T-helper 2 cell treated with Interferon-gamma antibody and Interleukin-4, amounts not matched to agents 5 μg/mL and 100 μg/mL, for 36 hours (primary cell): ENCODE measurements around the gene FXN.
"Not testable (repeated sequence)": the region's sequence is repeated elsewhere in the genome, so short reads cannot be mapped to it uniquely, and the experiment has no call there.

ENCODE experiments used
- DNase-seq: peaks from one replicate; pipeline ENCODE4 v3.0.0; 2021; ENCODE audit warnings: low spot score
- H3K27ac Mint-ChIP-seq: one replicate; pipeline ENCODE4 v1.8.0; 2021; ENCODE audit warnings: mild to moderate bottlenecking, mixed read lengths
- H3K27me3 Mint-ChIP-seq: one replicate; pipeline ENCODE4 v1.8.0; 2021; ENCODE audit warnings: low read depth, mixed read lengths
- H3K36me3 Mint-ChIP-seq: one replicate; pipeline ENCODE4 v1.8.0; 2021; ENCODE audit warnings: low read depth, mixed read lengths
- H3K4me1 Mint-ChIP-seq: one replicate; pipeline ENCODE4 v1.8.0; 2021; ENCODE audit warnings: low read depth, mixed read lengths
- H3K4me3 Mint-ChIP-seq: one replicate; pipeline ENCODE4 v1.8.0; 2022; ENCODE audit warnings: mild to moderate bottlenecking, moderate library complexity, mixed read lengths
- H3K9me3 Mint-ChIP-seq: one replicate; pipeline ENCODE4 v1.8.0; 2021; ENCODE audit warnings: mixed read lengths

FXN gene

DNA sequence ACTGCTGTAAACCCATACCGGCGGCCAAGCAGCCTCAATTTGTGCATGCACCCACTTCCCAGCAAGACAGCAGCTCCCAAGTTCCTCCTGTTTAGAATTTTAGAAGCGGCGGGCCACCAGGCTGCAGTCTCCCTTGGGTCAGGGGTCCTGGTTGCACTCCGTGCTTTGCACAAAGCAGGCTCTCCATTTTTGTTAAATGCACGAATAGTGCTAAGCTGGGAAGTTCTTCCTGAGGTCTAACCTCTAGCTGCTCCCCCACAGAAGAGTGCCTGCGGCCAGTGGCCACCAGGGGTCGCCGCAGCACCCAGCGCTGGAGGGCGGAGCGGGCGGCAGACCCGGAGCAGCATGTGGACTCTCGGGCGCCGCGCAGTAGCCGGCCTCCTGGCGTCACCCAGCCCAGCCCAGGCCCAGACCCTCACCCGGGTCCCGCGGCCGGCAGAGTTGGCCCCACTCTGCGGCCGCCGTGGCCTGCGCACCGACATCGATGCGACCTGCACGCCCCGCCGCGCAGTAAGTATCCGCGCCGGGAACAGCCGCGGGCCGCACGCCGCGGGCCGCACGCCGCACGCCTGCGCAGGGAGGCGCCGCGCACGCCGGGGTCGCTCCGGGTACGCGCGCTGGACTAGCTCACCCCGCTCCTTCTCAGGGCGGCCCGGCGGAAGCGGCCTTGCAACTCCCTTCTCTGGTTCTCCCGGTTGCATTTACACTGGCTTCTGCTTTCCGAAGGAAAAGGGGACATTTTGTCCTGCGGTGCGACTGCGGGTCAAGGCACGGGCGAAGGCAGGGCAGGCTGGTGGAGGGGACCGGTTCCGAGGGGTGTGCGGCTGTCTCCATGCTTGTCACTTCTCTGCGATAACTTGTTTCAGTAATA is at the start of gene FXN:
TSS of gene FXN (plus strand) at position 315 of the 871 bp plus-strand sequence. CDS start at position 346, 31 bp downstream.
- peak; percentile 81 for DNase-seq
- peaks cover 6% of the 10 kb centered on the region for H3K36me3 Mint-ChIP-seq
- H3K27me3 Mint-ChIP-seq = no peaks in the 10 kb centered on the region
- H3K9me3 Mint-ChIP-seq = no peaks in the 10 kb centered on the region
- peak within 1 kb of the TSS; percentile 87 for H3K27ac Mint-ChIP-seq
- peaks cover 32% of the 10 kb centered on the region for H3K4me1 Mint-ChIP-seq
- H3K4me3 Mint-ChIP-seq = peak within 1 kb of the TSS; percentile 95

DNA sequence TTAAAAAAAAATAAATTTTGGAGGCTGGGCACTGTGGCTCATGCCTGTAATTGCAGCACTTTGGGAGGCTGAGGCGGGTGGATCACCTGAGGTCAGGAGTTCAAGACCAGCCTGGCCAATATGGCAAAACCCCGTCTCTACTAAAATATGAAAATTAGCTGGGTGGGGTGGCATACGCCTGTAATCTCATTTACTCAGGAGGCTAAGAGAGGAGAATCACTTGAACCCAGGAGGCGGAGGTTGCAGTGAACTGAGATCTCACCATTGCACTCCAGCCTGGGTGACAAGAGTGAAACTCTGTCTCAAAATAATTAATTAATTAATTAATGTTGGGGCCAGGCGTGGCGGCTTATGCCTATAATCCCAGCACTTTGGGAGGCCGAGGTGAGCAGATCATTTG is 48.6 kb upstream of the FXN start:
- not testable (repeated sequence) for H3K27ac Mint-ChIP-seq, H3K36me3 Mint-ChIP-seq, H3K9me3 Mint-ChIP-seq, H3K27me3 Mint-ChIP-seq, H3K4me3 Mint-ChIP-seq, DNase-seq
- peaks cover 30% of the 10 kb centered on the region for H3K4me1 Mint-ChIP-seq

DNA sequence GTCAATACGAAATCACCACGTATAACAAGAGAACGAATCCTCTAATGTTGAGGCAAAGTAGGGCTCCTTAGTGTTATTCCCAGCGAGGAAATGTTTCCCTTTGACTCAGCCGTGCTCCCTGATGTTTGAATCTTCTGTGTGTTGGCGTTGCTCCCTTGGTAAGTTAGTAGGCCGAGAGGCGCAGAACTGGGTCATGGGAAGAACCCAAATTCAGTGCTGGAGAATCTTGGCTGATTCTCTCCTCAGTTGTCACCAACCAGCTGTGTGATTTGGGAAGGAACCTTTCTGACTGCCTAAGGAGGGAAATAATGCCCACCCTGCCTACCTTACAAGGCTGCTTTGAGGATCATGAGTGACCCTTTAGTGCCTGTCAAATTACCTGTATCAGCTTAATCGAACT is 44.1 kb upstream of the FXN start:
- Mint-ChIP-seq H3K27ac (no peak overlapping the region), H3K4me1 (peaks cover 10% of the 10 kb centered on the region), H3K9me3 (no peaks in the 10 kb centered on the region), H3K27me3 (no peaks in the 10 kb centered on the region), H3K4me3 (no peak overlapping the region), H3K36me3 (peaks cover 4% of the 10 kb centered on the region)
- DNase-seq = no peak

DNA sequence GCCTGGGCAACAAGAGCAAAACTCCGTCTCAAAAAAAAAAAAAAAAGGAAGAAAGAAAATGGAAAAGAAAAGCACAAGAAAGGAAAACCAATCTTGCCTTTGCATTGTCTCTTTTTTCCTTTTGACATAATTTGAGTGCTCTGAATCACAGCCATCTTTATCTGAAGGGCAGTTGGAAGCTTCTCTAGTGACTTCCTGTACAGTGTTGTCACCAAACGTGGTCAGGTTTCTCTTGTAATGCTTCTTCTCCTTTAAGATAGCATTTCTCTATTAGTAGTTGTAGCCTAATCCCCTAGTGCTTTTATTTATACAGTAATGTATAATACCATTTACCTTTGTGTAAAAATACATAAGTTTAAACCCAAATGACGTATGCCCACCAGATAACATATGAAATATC is 39.8 kb upstream of the FXN start:
- Mint-ChIP-seq H3K27ac (peak overlapping the region; percentile 56), H3K4me3 (no peak overlapping the region)

DNA sequence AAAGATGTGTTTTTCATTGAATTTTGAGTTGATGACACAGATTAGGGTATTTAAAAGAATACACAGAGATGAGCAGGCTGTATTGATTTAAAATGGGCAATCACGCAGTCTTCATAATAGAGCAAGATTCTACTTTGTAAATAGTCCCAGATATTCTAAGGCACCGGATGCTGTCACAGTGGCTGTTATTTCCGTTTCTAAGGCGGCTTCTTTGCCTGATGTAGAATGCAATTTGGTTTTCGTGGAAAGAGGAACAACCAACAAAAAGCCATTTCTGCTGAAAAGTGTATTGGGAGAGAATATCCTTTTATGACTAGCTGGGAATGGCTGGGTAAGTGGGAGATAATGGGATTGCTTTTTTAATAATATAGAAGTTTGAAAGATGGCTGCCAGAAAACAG is 39.1 kb upstream of the FXN start:
- Mint-ChIP-seq H3K27me3 (no peaks in the 10 kb centered on the region), H3K27ac (peak overlapping the region; percentile 56), H3K36me3 (peaks cover 2% of the 10 kb centered on the region), H3K9me3 (no peaks in the 10 kb centered on the region), H3K4me1 (peaks cover 34% of the 10 kb centered on the region), H3K4me3 (peak overlapping the region; percentile 57)
- DNase-seq = no peak

More for the DNA sequence above, 39.8 kb upstream of the FXN start:
- Mint-ChIP-seq H3K4me1 (peaks cover 34% of the 10 kb centered on the region), H3K9me3 (no peaks in the 10 kb centered on the region), H3K27me3 (no peaks in the 10 kb centered on the region), H3K36me3 (peaks cover 4% of the 10 kb centered on the region)
- no peak for DNase-seq

DNA sequence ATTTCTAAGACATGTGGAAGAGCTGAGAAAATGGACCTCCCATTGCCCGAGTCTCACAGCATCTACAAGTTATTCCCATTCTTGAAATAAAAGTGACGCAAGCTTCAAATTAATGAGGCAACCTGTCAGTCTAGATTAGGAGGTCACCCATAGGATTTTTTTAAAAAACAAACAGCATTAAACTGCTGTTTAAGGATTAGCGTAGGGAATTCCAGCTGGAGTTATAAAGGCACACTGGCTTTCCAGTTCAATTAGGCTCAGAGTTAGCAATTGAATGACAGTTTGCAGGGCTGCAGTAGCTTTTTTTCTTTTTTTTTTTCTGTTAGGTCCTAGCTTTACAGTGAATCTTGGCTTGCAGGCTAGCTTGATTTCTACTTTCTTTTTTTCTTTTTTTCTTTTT is 37.9 kb upstream of the FXN start:
- Mint-ChIP-seq H3K4me3 (no peak overlapping the region), H3K9me3 (no peaks in the 10 kb centered on the region), H3K27me3 (no peaks in the 10 kb centered on the region), H3K36me3 (peaks cover 2% of the 10 kb centered on the region), H3K4me1 (peaks cover 34% of the 10 kb centered on the region), H3K27ac (no peak overlapping the region)
- no peak for DNase-seq

DNA sequence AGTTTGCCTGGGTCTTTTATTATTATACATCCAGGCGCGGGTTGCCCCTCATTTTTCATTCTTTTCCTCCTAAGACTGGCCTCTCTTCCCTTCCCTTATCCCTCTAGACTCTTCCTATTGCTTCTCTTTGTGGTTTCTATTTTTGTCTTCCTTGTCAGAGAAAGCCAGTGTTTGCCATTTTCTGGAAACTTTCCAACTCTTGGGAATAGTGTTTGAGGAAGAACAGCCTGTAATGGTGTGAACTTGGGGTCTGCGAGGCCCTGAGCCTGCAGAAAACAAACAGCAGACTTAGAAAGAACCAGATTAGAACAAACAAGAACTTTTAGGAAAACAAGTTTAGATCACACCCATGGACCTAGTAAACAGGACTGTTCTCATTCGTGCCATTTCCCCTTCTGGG is 37.2 kb upstream of the FXN start:
- Mint-ChIP-seq H3K36me3 (peaks cover 2% of the 10 kb centered on the region), H3K4me3 (no peak overlapping the region), H3K27me3 (no peaks in the 10 kb centered on the region), H3K4me1 (peaks cover 34% of the 10 kb centered on the region), H3K27ac (no peak overlapping the region), H3K9me3 (no peaks in the 10 kb centered on the region)
- no peak for DNase-seq

DNA sequence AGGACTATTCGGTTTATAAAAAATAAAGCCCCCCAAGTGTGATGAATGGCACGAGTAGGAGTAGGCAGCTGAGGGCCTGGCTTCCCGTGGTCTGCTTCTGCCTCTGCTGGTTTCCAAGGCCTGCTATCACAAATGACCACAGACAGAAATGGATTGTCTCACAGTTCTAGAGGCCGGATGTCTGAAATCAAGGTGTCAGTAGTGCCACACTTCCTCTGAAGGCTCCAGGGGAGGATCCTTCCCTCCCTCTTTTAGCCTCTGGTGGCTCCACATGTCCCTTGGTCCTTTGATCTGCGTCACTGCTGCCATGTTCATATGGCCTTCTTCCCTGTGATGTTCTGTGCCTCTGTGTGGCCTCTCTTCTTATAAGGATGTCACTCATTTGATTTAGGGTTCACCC is 36.7 kb upstream of the FXN start:
- no peaks in the 10 kb centered on the region for H3K27me3 Mint-ChIP-seq
- no peak for DNase-seq
- peaks cover 34% of the 10 kb centered on the region for H3K4me1 Mint-ChIP-seq
- no peaks in the 10 kb centered on the region for H3K36me3 Mint-ChIP-seq
- H3K4me3 Mint-ChIP-seq = no peak overlapping the region
- H3K27ac Mint-ChIP-seq = no peak overlapping the region
- H3K9me3 Mint-ChIP-seq = no peaks in the 10 kb centered on the region

DNA sequence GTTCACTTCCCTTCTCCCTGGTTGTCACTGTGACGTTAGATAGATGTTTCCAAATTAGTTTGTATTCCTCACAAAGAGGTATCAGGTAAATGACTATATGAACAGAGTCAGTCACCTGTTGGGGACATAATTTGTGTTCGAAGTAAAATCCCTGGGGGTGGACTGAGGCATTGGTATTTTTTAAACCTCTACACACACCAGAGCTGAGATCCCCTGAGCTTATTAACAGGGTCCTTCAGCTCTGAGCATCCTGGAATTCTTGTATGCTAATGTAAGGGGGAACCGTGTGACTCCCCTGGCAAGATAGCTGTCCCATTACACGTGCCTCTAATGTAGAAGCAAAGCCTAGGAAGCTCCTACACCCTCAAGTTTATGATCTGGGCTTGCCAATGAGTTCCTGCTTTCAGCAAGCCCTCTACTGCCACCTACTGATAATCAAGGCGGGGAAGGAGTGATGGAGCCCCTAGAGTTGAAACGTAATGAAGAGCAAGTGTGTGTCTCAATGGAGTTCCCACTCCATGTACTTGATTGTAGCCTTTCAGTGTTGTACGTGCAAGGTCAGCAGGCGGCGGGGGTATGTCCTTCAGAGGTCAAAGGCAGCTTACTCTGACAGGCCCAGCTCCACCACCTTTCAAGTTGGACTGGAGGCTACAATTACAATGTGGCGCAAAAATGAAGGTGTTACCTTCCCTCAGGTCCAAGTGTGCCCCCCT is 36.0 kb upstream of the FXN start:
- H3K27ac Mint-ChIP-seq = no peak overlapping the region
- no peaks in the 10 kb centered on the region for H3K27me3 Mint-ChIP-seq
- H3K4me1 Mint-ChIP-seq = peaks cover 34% of the 10 kb centered on the region
- DNase-seq = peak; percentile 55
- no peak overlapping the region for H3K4me3 Mint-ChIP-seq
- H3K36me3 Mint-ChIP-seq = no peaks in the 10 kb centered on the region
- H3K9me3 Mint-ChIP-seq = no peaks in the 10 kb centered on the region

DNA sequence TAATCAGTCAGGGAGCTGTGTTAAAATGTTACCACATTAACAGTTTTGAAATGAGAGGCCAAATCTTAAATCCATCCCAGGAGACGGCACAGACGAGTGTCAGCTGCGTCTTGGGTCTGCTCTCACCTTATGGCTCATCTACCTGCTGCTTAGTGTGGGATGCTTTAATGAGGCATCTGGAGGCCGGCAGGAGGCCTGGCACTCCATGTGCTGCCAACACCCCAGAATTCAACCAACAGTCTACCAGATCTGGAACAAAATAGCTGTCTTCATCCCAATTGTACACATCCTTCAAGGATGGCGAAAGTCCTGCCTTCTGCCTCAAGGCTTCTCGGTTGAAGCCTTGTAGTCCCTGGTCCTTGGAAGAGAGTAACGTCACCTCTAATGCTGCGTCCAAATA is 33.6 kb upstream of the FXN start:
- DNase-seq = no peak
- H3K9me3 Mint-ChIP-seq = no peaks in the 10 kb centered on the region
- H3K27me3 Mint-ChIP-seq = no peaks in the 10 kb centered on the region
- no peak overlapping the region for H3K27ac Mint-ChIP-seq
- no peak overlapping the region for H3K4me3 Mint-ChIP-seq
- H3K36me3 Mint-ChIP-seq = no peaks in the 10 kb centered on the region
- peaks cover 24% of the 10 kb centered on the region for H3K4me1 Mint-ChIP-seq

DNA sequence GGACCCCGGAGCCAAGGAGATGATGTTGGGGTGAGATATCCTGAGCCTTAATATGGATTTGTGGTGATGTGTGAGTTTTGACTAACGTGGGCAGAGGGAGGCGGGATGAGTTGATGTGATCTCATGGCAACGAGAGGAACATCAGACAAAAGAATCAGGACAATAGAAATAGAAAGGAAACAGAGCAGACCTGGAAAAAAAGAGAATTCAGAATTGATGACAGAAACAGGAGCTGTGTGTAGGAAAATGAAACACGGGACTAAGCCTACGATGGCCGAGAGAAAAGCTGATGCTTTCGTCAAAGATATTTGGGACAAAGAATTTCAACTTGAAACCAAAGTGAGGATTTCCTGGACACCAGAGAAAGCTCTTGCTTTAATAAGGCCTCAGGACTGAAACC is 32.5 kb upstream of the FXN start:
- H3K9me3 Mint-ChIP-seq = no peaks in the 10 kb centered on the region
- no peak overlapping the region for H3K27ac Mint-ChIP-seq
- H3K36me3 Mint-ChIP-seq = no peaks in the 10 kb centered on the region
- DNase-seq = no peak
- H3K4me3 Mint-ChIP-seq = no peak overlapping the region
- H3K27me3 Mint-ChIP-seq = no peaks in the 10 kb centered on the region
- H3K4me1 Mint-ChIP-seq = peaks cover 20% of the 10 kb centered on the region

DNA sequence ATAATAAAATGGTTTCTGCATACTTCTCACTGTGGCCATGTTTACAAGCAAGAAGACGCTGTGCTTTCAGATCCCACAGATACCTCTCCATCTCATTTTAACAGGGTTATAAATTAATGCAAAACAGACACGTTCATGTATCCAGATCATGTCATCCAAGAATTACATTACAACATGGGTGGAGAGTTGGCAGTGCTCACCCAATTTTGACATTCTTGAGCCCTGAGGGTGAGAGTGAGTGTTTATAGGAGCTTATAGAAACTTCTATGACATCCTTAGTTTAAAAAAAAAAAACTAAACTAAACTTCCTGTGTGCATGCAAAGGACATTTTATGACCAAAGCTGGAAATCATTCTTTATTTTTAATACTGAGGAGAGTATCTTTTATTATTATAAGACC is 30.7 kb upstream of the FXN start:
- Mint-ChIP-seq H3K27me3 (no peaks in the 10 kb centered on the region), H3K36me3 (no peaks in the 10 kb centered on the region), H3K4me1 (peaks cover 3% of the 10 kb centered on the region), H3K27ac (no peak overlapping the region), H3K9me3 (no peaks in the 10 kb centered on the region), H3K4me3 (no peak overlapping the region)
- no peak for DNase-seq

DNA sequence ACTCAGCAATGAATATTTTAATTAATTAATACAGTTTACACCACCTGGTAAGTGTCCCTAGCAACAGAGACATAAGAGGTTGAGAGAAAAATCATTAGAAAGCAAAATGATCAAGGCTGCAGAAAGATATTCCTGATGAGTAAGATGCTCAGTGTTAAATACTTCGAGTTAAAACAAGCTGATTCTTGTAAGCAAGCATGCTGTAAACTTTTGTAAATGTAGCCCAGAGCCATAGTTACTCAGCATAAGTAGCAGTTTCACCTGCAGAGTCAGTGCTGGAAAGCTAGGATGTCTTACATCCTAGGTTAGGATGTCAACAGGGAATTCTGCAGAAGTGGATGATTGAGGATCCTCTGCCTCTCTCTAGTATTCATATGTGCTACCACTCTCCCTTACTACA is 25.8 kb upstream of the FXN start:
- Mint-ChIP-seq H3K27ac (no peak overlapping the region), H3K36me3 (no peaks in the 10 kb centered on the region), H3K9me3 (no peaks in the 10 kb centered on the region), H3K4me3 (no peak overlapping the region), H3K27me3 (peaks cover 6% of the 10 kb centered on the region), H3K4me1 (peaks cover 9% of the 10 kb centered on the region)
- DNase-seq = no peak

DNA sequence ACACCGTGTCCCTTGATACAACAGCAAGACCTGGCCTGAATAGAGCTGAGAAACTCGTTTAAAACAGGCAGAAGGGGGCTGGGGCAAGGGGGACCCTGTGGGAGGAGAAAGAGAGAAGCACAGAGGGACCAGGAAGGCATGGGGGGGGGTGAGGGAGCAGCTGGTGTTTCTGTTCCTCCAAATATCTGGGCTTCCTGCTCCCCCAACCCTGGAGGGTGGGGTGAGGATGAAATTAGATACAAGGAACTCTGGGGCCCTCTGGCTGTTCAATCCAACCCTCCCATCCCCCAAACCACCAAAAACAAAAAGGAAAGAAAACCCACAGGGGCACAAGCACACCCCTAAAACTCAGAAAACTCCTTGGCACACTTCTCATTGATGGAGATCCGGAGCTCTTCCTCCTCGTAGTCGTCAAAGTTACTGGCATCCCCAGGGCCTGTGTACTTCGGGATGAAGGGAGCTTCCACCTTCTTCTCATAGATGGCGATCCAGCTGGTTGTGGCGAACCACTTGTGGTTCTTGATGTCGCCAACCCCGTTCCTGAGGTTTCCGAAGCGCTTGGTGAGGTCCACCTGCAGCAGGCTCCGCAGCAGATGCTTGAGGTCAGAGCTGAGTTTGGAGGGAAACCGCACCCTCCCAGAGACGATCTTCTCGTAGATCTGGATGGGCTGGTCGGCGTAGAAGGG is 22.7 kb upstream of the FXN start:
- H3K9me3 Mint-ChIP-seq = no peaks in the 10 kb centered on the region
- H3K4me3 Mint-ChIP-seq = peak overlapping the region; percentile 68
- peak overlapping the region; percentile 15 for H3K27ac Mint-ChIP-seq
- peaks cover 14% of the 10 kb centered on the region for H3K4me1 Mint-ChIP-seq
- no peaks in the 10 kb centered on the region for H3K36me3 Mint-ChIP-seq
- peaks cover 12% of the 10 kb centered on the region for H3K27me3 Mint-ChIP-seq
- DNase-seq = no peak
